DOHH2 (cell line): ENCODE results near the gene STARD8.

Experiments
- EZH2phosphoT487 ChIP-seq: fragments of 200-600 bp; sonication (generic); IDR thresholded peaks from 2 replicates; pipeline ENCODE4 v1.6.1; 2017; ENCODE audit warnings: borderline replicate concordance, mild to moderate bottlenecking, antibody characterized with exemption, low read length, moderate library complexity, mixed read lengths
- TF ChIP-seq, protein P1 (sequence below): fragments of 200-600 bp; sonication (generic); IDR thresholded peaks from one replicate; pipeline ENCODE4 v1.5.1; 2014; ENCODE audit warnings: antibody characterized with exemption, mild to moderate bottlenecking, low read depth, low read length; ENCODE audit not compliant: poor library complexity, severe bottlenecking

DNA sequence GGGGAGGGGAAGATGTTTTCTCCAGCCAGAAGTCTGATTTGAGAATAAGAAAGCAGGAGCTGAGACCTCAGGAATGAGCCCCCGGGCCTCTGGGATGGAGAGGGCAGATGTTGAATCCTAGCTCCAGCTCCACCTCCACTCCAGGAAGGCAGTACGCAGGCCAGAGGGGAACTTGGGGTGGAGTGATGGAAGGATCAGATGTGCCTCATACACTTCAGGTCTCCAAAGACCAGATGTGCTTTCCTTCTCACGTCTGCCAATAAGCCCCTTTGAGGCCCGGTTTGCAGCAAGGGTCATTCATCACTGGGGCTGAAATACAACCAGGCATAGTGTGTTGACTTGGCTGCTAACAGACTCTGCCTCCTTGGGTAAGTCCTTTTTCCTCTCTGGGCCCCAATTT is 28.1 kb downstream of the STARD8 start:
- TF ChIP-seq, protein P1, sequence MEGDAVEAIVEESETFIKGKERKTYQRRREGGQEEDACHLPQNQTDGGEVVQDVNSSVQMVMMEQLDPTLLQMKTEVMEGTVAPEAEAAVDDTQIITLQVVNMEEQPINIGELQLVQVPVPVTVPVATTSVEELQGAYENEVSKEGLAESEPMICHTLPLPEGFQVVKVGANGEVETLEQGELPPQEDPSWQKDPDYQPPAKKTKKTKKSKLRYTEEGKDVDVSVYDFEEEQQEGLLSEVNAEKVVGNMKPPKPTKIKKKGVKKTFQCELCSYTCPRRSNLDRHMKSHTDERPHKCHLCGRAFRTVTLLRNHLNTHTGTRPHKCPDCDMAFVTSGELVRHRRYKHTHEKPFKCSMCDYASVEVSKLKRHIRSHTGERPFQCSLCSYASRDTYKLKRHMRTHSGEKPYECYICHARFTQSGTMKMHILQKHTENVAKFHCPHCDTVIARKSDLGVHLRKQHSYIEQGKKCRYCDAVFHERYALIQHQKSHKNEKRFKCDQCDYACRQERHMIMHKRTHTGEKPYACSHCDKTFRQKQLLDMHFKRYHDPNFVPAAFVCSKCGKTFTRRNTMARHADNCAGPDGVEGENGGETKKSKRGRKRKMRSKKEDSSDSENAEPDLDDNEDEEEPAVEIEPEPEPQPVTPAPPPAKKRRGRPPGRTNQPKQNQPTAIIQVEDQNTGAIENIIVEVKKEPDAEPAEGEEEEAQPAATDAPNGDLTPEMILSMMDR, result no peak
- no peak for TF ChIP-seq EZH2phosphoT487
